Ectodermal cell (in vitro differentiated cells): ENCODE measurements around the gene MINDY4.

Experiments
- H3K27ac ChIP-seq: 2 replicates; pipeline ENCODE4 v1.7.0; 2013; ENCODE audit warnings: mild to moderate bottlenecking, low read depth, low read length; ENCODE audit not compliant: insufficient read depth, poor library complexity, severe bottlenecking
- H3K27me3 ChIP-seq: 2 replicates; pipeline ENCODE4 v1.7.0; 2013; ENCODE audit warnings: mild to moderate bottlenecking, low read length; ENCODE audit not compliant: insufficient read depth, control insufficient read depth, poor library complexity, severe bottlenecking
- H3K36me3 ChIP-seq: one replicate; pipeline ENCODE4 v1.7.0; 2013; ENCODE audit warnings: low read length; ENCODE audit not compliant: control insufficient read depth, insufficient read depth
- H3K4me1 ChIP-seq: one replicate; pipeline ENCODE4 v1.7.0; 2013; ENCODE audit warnings: low read length; ENCODE audit not compliant: control insufficient read depth, insufficient read depth
- H3K4me3 ChIP-seq: 2 replicates; pipeline ENCODE4 v1.7.0; 2013; ENCODE audit warnings: low read depth, low read length, control low read depth; ENCODE audit not compliant: insufficient read depth
- H3K9me3 ChIP-seq: 2 replicates; pipeline ENCODE4 v1.7.0; 2013; ENCODE audit warnings: mild to moderate bottlenecking, low read length, moderate library complexity; ENCODE audit not compliant: control insufficient read depth
- WGBS, 2 experiments: methylation state at CpG; one replicate each; pipeline ENCODE4 v1.1.7; 2013; ENCODE audit warnings: missing lambda C conversion rate in 2 of 2; 5-methylcytosine and 5-hydroxymethylcytosine counted together

The MINDY4 gene

DNA sequence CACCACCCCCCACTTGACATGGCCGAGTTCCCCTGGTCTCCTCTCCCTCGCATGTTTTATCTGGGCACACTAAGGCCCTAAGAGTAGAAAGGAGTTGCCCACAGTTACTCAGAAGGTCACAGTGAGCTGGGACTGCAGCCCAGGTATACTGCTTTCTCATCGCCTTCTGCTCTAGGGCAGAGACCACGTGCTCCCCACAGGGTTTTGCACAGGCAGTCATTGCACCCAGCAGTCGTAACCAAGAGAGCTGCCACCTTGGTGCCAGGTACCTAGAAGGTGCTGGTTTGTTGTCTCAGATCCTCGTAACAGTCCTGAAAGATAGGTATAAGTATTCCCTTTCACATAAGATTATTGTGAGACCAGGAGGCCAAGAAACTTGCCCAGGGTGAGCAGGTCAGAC, 1.8 kb downstream of the MINDY4 start:
- Histone ChIP-seq H3K4me3 (no peak overlapping the region), H3K27ac (no peak overlapping the region), H3K9me3 (no peaks in the 10 kb centered on the region), H3K27me3 (no peaks in the 10 kb centered on the region), H3K4me1 (peaks cover 7% of the 10 kb centered on the region), H3K36me3 (no peaks in the 10 kb centered on the region)
- WGBS, 2 experiments: 92% methylated on average over 6 of the region's 6 CpGs

DNA sequence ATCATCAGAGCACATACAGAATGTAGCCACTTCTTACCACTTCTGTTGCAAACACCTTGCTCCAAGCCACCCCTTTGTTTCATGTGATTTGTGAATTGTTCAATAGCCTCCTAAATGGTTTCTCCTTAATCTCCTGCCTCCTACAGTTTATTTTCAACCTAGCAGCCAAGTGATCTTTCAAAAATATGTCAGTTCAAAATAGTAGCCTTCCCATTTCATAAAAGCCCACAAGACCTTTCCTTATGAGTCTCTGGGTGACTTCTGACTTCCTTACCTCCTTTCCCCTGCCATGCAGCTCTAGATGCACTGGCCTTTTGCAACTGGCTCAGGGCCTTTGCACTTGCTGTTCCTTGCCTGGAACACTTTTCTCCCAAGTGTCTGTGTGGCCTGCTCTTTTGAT, 4.8 kb downstream of the MINDY4 start:
- H3K4me3 ChIP-seq: no peak overlapping the region
- no peaks in the 10 kb centered on the region for H3K36me3 ChIP-seq
- no peaks in the 10 kb centered on the region for H3K9me3 ChIP-seq
- H3K4me1 ChIP-seq: peaks cover 7% of the 10 kb centered on the region
- H3K27me3 ChIP-seq: no peaks in the 10 kb centered on the region
- H3K27ac ChIP-seq: no peak overlapping the region

GRCh38 chr7:30776971-30777370, 5.8 kb downstream of the MINDY4 start:
- H3K36me3 ChIP-seq: no peaks in the 10 kb centered on the region
- H3K27ac ChIP-seq: no peak overlapping the region
- H3K9me3 ChIP-seq: no peaks in the 10 kb centered on the region
- 93 to 96% methylated on average over 4 of the region's 4 CpGs for WGBS, 2 experiments
- no peaks in the 10 kb centered on the region for H3K27me3 ChIP-seq
- H3K4me3 ChIP-seq: no peak overlapping the region
- peaks cover 6% of the 10 kb centered on the region for H3K4me1 ChIP-seq

GRCh38 chr7:30778255-30779025, 7.2 kb downstream of the MINDY4 start:
- peaks cover 5% of the 10 kb centered on the region for H3K36me3 ChIP-seq
- 96 to 99% methylated on average over 15 of the region's 15 CpGs for WGBS, 2 experiments
- no peaks in the 10 kb centered on the region for H3K27me3 ChIP-seq
- no peak overlapping the region for H3K27ac ChIP-seq
- no peaks in the 10 kb centered on the region for H3K4me1 ChIP-seq
- H3K9me3 ChIP-seq: no peaks in the 10 kb centered on the region
- H3K4me3 ChIP-seq: no peak overlapping the region

GRCh38 chr7:30779574-30779973, 8.4 kb downstream of the MINDY4 start:
- peaks cover 5% of the 10 kb centered on the region for H3K36me3 ChIP-seq
- H3K27ac ChIP-seq: no peak overlapping the region
- no peak overlapping the region for H3K4me3 ChIP-seq
- WGBS, 2 experiments: 81 to 87% methylated on average over 5 of the region's 5 CpGs
- H3K4me1 ChIP-seq: no peaks in the 10 kb centered on the region
- no peaks in the 10 kb centered on the region for H3K9me3 ChIP-seq
- H3K27me3 ChIP-seq: no peaks in the 10 kb centered on the region

GRCh38 chr7:30780941-30781340, 9.7 kb downstream of the MINDY4 start:
- Histone ChIP-seq H3K36me3 (peaks cover 7% of the 10 kb centered on the region), H3K27me3 (no peaks in the 10 kb centered on the region), H3K9me3 (no peaks in the 10 kb centered on the region), H3K27ac (no peak overlapping the region), H3K4me3 (no peak overlapping the region), H3K4me1 (no peaks in the 10 kb centered on the region)
- WGBS, 2 experiments: 95 to 96% methylated on average over 4 of the region's 4 CpGs

- no peaks in the 10 kb centered on the region for H3K27me3 ChIP-seq
- H3K9me3 ChIP-seq: no peaks in the 10 kb centered on the region
- no peaks in the 10 kb centered on the region for H3K4me1 ChIP-seq
- H3K4me3 ChIP-seq: no peak overlapping the region
- H3K27ac ChIP-seq: no peak overlapping the region
- peaks cover 8% of the 10 kb centered on the region for H3K36me3 ChIP-seq
Measured at GRCh38 chr7:30782690-30783089, 11.5 kb downstream of the MINDY4 start.

DNA sequence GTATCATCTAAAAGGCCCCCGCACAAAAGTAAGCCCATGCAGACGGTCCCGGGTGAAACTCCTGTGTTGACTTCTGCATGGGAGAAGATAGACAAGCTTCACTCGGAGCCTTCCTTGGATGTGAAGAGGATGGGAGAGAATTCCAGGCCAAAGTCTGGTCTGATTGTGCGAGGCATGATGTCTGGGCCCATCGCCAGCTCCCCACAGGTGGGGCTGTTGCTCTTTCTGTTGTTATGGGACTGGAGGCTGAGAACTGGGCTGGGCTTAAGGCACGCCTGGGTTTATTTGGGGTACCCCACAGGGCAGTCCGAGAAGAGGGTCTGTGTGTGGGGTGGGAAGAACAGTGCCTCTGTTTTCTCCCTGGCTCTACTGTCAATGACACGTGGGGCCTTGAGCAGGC, 14.6 kb downstream of the MINDY4 start:
- Histone ChIP-seq H3K27me3 (no peaks in the 10 kb centered on the region), H3K4me1 (no peaks in the 10 kb centered on the region), H3K4me3 (no peak overlapping the region), H3K9me3 (no peaks in the 10 kb centered on the region), H3K27ac (no peak overlapping the region), H3K36me3 (peaks cover 8% of the 10 kb centered on the region)
- 95 to 96% methylated on average over 9 of the region's 9 CpGs for WGBS, 2 experiments

- no peaks in the 10 kb centered on the region for H3K27me3 ChIP-seq
- H3K4me3 ChIP-seq: no peak overlapping the region
- H3K4me1 ChIP-seq: no peaks in the 10 kb centered on the region
- 77 to 98% methylated on average over 1 of the region's 1 CpG for WGBS, 2 experiments
- no peak overlapping the region for H3K27ac ChIP-seq
- no peaks in the 10 kb centered on the region for H3K9me3 ChIP-seq
- H3K36me3 ChIP-seq: peaks cover 6% of the 10 kb centered on the region
Measured at GRCh38 chr7:30787486-30787885, 16.3 kb downstream of the MINDY4 start.

- no peak overlapping the region for H3K4me3 ChIP-seq
- 84 to 89% methylated on average over 11 of the region's 11 CpGs for WGBS, 2 experiments
- H3K4me1 ChIP-seq: no peaks in the 10 kb centered on the region
- peaks cover 3% of the 10 kb centered on the region for H3K36me3 ChIP-seq
- H3K27ac ChIP-seq: no peak overlapping the region
- H3K27me3 ChIP-seq: no peaks in the 10 kb centered on the region
- H3K9me3 ChIP-seq: no peaks in the 10 kb centered on the region
Measured at GRCh38 chr7:30788640-30789333, 17.6 kb downstream of the MINDY4 start.
